Astrocyte (in vitro differentiated cells and primary cell): ENCODE measurements around the gene SLC6A12. TPM values are rescaled to one million over a fixed set of nuclear protein-coding genes. Genes with fewer than 3 reads are reported as not detected.

Source experiments
- DNase-seq: peaks from one replicate; pipeline ENCODE4 v3.0.0-alpha.2; 2010; ENCODE audit warnings: low read depth
- FAIRE-seq: peaks from 2 replicates; lab custom pipeline; 2011; peaks lifted over from hg19 to GRCh38; lab: Jason Lieb, UNC
- H2AFZ ChIP-seq: 2 replicates; pipeline ENCODE4 v1.6.0; 2012; ENCODE audit warnings: low read depth, low read length, inconsistent platforms
- H3K27ac ChIP-seq: 2 replicates; pipeline ENCODE4 v1.5.1; 2011; ENCODE audit warnings: low read depth, low read length, inconsistent platforms
- H3K27me3 ChIP-seq: 2 replicates; pipeline ENCODE4 v1.6.0; 2011; ENCODE audit warnings: low read length, inconsistent platforms; ENCODE audit not compliant: insufficient read depth
- H3K36me3 ChIP-seq: 2 replicates; pipeline ENCODE4 v1.5.1; 2011; ENCODE audit warnings: low read length, inconsistent platforms; ENCODE audit not compliant: insufficient read depth
- H3K4me1 ChIP-seq: 2 replicates; pipeline ENCODE4 v1.5.1; 2011; ENCODE audit warnings: low read length, inconsistent platforms; ENCODE audit not compliant: insufficient read depth
- H3K4me2 ChIP-seq: 2 replicates; pipeline ENCODE4 v1.6.0; 2012; ENCODE audit warnings: low read length, inconsistent platforms
- H3K4me3 ChIP-seq: 2 replicates; pipeline ENCODE4 v1.5.1; 2011; ENCODE audit warnings: low read depth, mild to moderate bottlenecking, low read length, inconsistent platforms; ENCODE audit not compliant: insufficient read depth
- H3K79me2 ChIP-seq: 2 replicates; pipeline ENCODE4 v1.6.0; 2012; ENCODE audit warnings: mild to moderate bottlenecking, low read length, inconsistent platforms; ENCODE audit not compliant: insufficient read depth
- H3K9ac ChIP-seq: 2 replicates; pipeline ENCODE4 v1.6.0; 2012; ENCODE audit warnings: mild to moderate bottlenecking, low read length, inconsistent platforms
- H3K9me3 ChIP-seq: 2 replicates; pipeline ENCODE4 v1.5.1; 2012; ENCODE audit warnings: low read depth, mild to moderate bottlenecking, low read length, inconsistent platforms; ENCODE audit not compliant: insufficient read depth
- H4K20me1 ChIP-seq: 2 replicates; pipeline ENCODE4 v1.6.0; 2012; ENCODE audit warnings: low read length, inconsistent platforms; ENCODE audit not compliant: insufficient read depth
- H3K27ac Mint-ChIP-seq: one replicate; pipeline ENCODE4 v1.8.0; 2021; ENCODE audit warnings: mild to moderate bottlenecking, mixed read lengths; ENCODE audit not compliant: unreplicated experiment
- H3K27me3 Mint-ChIP-seq: one replicate; pipeline ENCODE4 v1.8.0; 2021; ENCODE audit warnings: low read depth, mixed read lengths; ENCODE audit not compliant: unreplicated experiment
- H3K36me3 Mint-ChIP-seq: one replicate; pipeline ENCODE4 v1.8.0; 2021; ENCODE audit warnings: low read depth, mixed read lengths; ENCODE audit not compliant: unreplicated experiment
- H3K4me1 Mint-ChIP-seq: one replicate; pipeline ENCODE4 v1.8.0; 2021; ENCODE audit warnings: low read depth, mixed read lengths; ENCODE audit not compliant: unreplicated experiment
- H3K4me3 Mint-ChIP-seq: one replicate; pipeline ENCODE4 v1.8.0; 2021; ENCODE audit warnings: mild to moderate bottlenecking, moderate library complexity, mixed read lengths; ENCODE audit not compliant: unreplicated experiment
- H3K9me3 Mint-ChIP-seq: one replicate; pipeline ENCODE4 v1.8.0; 2021; ENCODE audit warnings: mild to moderate bottlenecking, mixed read lengths; ENCODE audit not compliant: unreplicated experiment
- CTCF ChIP-seq: IDR thresholded peaks from 2 replicates; pipeline ENCODE4 v1.5.1; 2011; ENCODE audit warnings: low read depth, mild to moderate bottlenecking, inconsistent platforms, low read length, moderate library complexity; ENCODE audit not compliant: insufficient read depth
- EZH2 ChIP-seq: IDR thresholded peaks from 2 replicates; pipeline ENCODE4 v1.6.1; 2012; ENCODE audit warnings: mild to moderate bottlenecking, low read length, inconsistent platforms; ENCODE audit not compliant: insufficient read depth
- total RNA-seq: library from RNA; stranded (reverse); gene quantifications from 2 replicates; pipeline ENCODE4 v1.2.1, GENCODE V29; 2021

Gene SLC6A12
- total RNA-seq, 1 donor from 2014 or later: 3.0 TPM

GRCh38 chr12:168763-169525 is 45.0 kb downstream of the SLC6A12 start:
- Mint-ChIP-seq H3K4me1 (peaks cover 55% of the 10 kb centered on the region), H3K36me3 (no peaks in the 10 kb centered on the region), H3K27me3 (peaks cover 18% of the 10 kb centered on the region), H3K4me3 (peak overlapping the region; percentile 25), H3K27ac (peak overlapping the region; percentile 44), H3K9me3 (peaks cover 1% of the 10 kb centered on the region)
- no peak overlapping the region for H3K9ac ChIP-seq
- no peak for FAIRE-seq
- H3K36me3 ChIP-seq: no peaks in the 10 kb centered on the region
- H2AFZ ChIP-seq: peak overlapping the region; percentile 15
- H3K4me3 ChIP-seq: no peak overlapping the region
- H3K4me2 ChIP-seq: peak overlapping the region; percentile 44
- peaks cover 21% of the 10 kb centered on the region for H3K4me1 ChIP-seq
- H4K20me1 ChIP-seq: no peaks in the 10 kb centered on the region
- H3K27me3 ChIP-seq: no peaks in the 10 kb centered on the region
- TF ChIP-seq CTCF (no peak), EZH2 (no peak)
- no peak overlapping the region for H3K27ac ChIP-seq
- peak; percentile 16 for DNase-seq
- no peaks in the 10 kb centered on the region for H3K79me2 ChIP-seq
- H3K9me3 ChIP-seq: no peaks in the 10 kb centered on the region

GRCh38 chr12:167959-168600 is 45.9 kb downstream of the SLC6A12 start:
- no peak for DNase-seq
- no peak overlapping the region for H3K27ac ChIP-seq
- H3K9me3 Mint-ChIP-seq: no peaks in the 10 kb centered on the region
- H3K4me1 ChIP-seq: peaks cover 21% of the 10 kb centered on the region
- peaks cover 56% of the 10 kb centered on the region for H3K4me1 Mint-ChIP-seq
- H3K4me3 ChIP-seq: no peak overlapping the region
- no peak overlapping the region for H3K4me3 Mint-ChIP-seq
- no peaks in the 10 kb centered on the region for H3K27me3 ChIP-seq
- TF ChIP-seq EZH2: no peak
- TF ChIP-seq CTCF: no peak
- no peak overlapping the region for H3K9ac ChIP-seq
- H3K79me2 ChIP-seq: no peaks in the 10 kb centered on the region
- H2AFZ ChIP-seq: no peak overlapping the region
- no peaks in the 10 kb centered on the region for H3K36me3 ChIP-seq
- H3K4me2 ChIP-seq: no peak overlapping the region
- no peaks in the 10 kb centered on the region for H4K20me1 ChIP-seq
- no peak for FAIRE-seq
- peaks cover 20% of the 10 kb centered on the region for H3K27me3 Mint-ChIP-seq
- H3K36me3 Mint-ChIP-seq: no peaks in the 10 kb centered on the region
- H3K27ac Mint-ChIP-seq: peak overlapping the region; percentile 69
- no peaks in the 10 kb centered on the region for H3K9me3 ChIP-seq
